Ishikawa (cell line): ENCODE data around the gene FAM3A.

Experiments used
- CEBPB ChIP-seq: IDR thresholded peaks from 2 replicates; pipeline ENCODE4 v1.6.1; 2012
- CREB1 ChIP-seq: IDR thresholded peaks from 2 replicates; pipeline ENCODE4 v1.6.1; 2012; ENCODE audit warnings: low read depth
- EGR1 ChIP-seq: IDR thresholded peaks from 2 replicates; pipeline ENCODE4 v1.6.1; 2012
- EP300 ChIP-seq: IDR thresholded peaks from 2 replicates; pipeline ENCODE4 v1.6.1; 2012; ENCODE audit warnings: borderline replicate concordance
- FOXM1 ChIP-seq: IDR thresholded peaks from 2 replicates; pipeline ENCODE4 v1.6.1; 2012; ENCODE audit warnings: low read depth, borderline replicate concordance
- NFIC ChIP-seq: IDR thresholded peaks from 2 replicates; pipeline ENCODE4 v1.6.1; 2012
- RAD21 ChIP-seq: IDR thresholded peaks from 2 replicates; pipeline ENCODE4 v1.6.1; 2012; ENCODE audit warnings: low read depth
- TCF12 ChIP-seq: IDR thresholded peaks from 2 replicates; pipeline ENCODE4 v1.6.1; 2012; ENCODE audit warnings: low read depth
- TEAD4 ChIP-seq: IDR thresholded peaks from 2 replicates; pipeline ENCODE4 v1.6.1; 2012
- YY1 ChIP-seq: IDR thresholded peaks from 2 replicates; pipeline ENCODE4 v1.6.1; 2012; ENCODE audit warnings: low read depth
- ZBTB7A ChIP-seq: IDR thresholded peaks from 2 replicates; pipeline ENCODE4 v1.6.1; 2012; ENCODE audit warnings: low read depth
- TF ChIP-seq, protein P1 (sequence below): IDR thresholded peaks from 2 replicates; pipeline ENCODE4 v1.6.1; 2012
- TF ChIP-seq, protein P2 (sequence below): IDR thresholded peaks from 2 replicates; pipeline ENCODE4 v1.6.1; 2012; ENCODE audit warnings: low read depth, mild to moderate bottlenecking
- TF ChIP-seq, protein P3 (sequence below): IDR thresholded peaks from 2 replicates; pipeline ENCODE4 v1.6.1; 2012

DNA sequence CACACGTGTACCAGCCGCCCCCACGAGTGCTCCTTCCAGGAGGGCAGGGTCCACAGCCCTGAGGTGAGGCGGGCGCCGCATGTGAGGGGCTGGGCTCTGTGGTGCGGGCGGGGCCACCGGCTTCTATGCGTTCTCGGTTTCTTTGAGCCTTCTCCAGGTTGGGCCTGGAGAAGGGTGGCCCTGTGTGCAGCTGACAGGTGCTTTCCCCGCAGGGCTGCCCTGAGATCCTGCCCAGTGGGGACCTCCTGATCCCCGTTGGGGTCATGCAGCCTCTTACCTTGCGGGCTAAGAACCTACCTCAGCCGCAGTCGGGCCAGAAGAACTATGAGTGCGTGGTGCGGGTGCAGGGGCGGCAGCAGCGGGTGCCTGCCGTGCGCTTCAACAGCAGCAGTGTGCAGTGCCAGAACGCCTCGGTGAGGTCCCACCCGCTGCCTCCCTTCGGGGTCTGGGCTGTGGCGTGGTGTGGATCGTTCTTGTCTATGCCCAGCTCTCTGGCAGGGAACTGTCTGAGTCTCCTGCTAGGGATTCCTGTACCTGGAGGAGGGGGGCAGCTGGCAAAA, 51.1 kb downstream of the FAM3A start:
- TF ChIP-seq, protein P1, sequence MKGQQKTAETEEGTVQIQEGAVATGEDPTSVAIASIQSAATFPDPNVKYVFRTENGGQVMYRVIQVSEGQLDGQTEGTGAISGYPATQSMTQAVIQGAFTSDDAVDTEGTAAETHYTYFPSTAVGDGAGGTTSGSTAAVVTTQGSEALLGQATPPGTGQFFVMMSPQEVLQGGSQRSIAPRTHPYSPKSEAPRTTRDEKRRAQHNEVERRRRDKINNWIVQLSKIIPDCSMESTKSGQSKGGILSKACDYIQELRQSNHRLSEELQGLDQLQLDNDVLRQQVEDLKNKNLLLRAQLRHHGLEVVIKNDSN: no peak
- no peak for TF ChIP-seq NFIC
- TF ChIP-seq FOXM1: no peak
- no peak for TF ChIP-seq RAD21
- TF ChIP-seq, protein P2, sequence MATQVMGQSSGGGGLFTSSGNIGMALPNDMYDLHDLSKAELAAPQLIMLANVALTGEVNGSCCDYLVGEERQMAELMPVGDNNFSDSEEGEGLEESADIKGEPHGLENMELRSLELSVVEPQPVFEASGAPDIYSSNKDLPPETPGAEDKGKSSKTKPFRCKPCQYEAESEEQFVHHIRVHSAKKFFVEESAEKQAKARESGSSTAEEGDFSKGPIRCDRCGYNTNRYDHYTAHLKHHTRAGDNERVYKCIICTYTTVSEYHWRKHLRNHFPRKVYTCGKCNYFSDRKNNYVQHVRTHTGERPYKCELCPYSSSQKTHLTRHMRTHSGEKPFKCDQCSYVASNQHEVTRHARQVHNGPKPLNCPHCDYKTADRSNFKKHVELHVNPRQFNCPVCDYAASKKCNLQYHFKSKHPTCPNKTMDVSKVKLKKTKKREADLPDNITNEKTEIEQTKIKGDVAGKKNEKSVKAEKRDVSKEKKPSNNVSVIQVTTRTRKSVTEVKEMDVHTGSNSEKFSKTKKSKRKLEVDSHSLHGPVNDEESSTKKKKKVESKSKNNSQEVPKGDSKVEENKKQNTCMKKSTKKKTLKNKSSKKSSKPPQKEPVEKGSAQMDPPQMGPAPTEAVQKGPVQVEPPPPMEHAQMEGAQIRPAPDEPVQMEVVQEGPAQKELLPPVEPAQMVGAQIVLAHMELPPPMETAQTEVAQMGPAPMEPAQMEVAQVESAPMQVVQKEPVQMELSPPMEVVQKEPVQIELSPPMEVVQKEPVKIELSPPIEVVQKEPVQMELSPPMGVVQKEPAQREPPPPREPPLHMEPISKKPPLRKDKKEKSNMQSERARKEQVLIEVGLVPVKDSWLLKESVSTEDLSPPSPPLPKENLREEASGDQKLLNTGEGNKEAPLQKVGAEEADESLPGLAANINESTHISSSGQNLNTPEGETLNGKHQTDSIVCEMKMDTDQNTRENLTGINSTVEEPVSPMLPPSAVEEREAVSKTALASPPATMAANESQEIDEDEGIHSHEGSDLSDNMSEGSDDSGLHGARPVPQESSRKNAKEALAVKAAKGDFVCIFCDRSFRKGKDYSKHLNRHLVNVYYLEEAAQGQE: no peak
- TF ChIP-seq YY1: no peak
- TF ChIP-seq ZBTB7A: no peak
- TF ChIP-seq, protein P3, sequence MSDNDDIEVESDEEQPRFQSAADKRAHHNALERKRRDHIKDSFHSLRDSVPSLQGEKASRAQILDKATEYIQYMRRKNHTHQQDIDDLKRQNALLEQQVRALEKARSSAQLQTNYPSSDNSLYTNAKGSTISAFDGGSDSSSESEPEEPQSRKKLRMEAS: no peak
- no peak for TF ChIP-seq EGR1
- no peak for TF ChIP-seq CREB1
- no peak for TF ChIP-seq EP300
- TF ChIP-seq TCF12: no peak
- no peak for TF ChIP-seq CEBPB
- no peak for TF ChIP-seq TEAD4
